HepG2 (cell line): ENCODE results near the gene UGT1A7. TPM values are rescaled to one million over a fixed set of nuclear protein-coding genes. Genes with fewer than 3 reads are reported as not detected.

Experiments used
- ARNTL ChIP-seq: sonication (generic); formaldehyde crosslinking; IDR thresholded peaks from 2 replicates; pipeline ENCODE4 v1.4.0; 2020; ENCODE audit warnings: mild to moderate bottlenecking, missing genetic modification reagents
- ATF7 ChIP-seq, 2 experiments: fragments of 450-650 bp in 1 of 2; sonication (generic) in 1 of 2; formaldehyde crosslinking in 1 of 2; IDR thresholded peaks; 2 replicates each; pipeline versions ENCODE4 v1.4.0 to v1.6.1; 2016 to 2020; ENCODE audit warnings: antibody characterized with exemption in 1 of 2, mild to moderate bottlenecking in 1 of 2, missing genetic modification reagents in 1 of 2
- CEBPB ChIP-seq: IDR thresholded peaks from 2 replicates; pipeline ENCODE4 v1.6.1; 2011; ENCODE audit warnings: low read depth, low read length, improper control_type of control experiment, borderline replicate concordance
- HNF1A ChIP-seq, 2 experiments: sonication (generic) in 1 of 2; formaldehyde crosslinking in 1 of 2; IDR thresholded peaks; 2 replicates each; pipeline versions ENCODE4 v1.4.0 to v1.6.1; 2016 to 2020; ENCODE audit warnings: borderline replicate concordance in 1 of 2, low read depth in 1 of 2, mild to moderate bottlenecking in 1 of 2, missing genetic modification reagents in 1 of 2
- HNRNPK ChIP-seq: fragments of 200-400 bp; formaldehyde crosslinking; IDR thresholded peaks from 2 replicates; pipeline ENCODE4 v1.6.1; 2018; ENCODE audit warnings: low read length, low read depth, moderate library complexity, mild to moderate bottlenecking; ENCODE audit not compliant: poor library complexity, severe bottlenecking
- KDM5B ChIP-seq: sonication (generic); formaldehyde crosslinking; IDR thresholded peaks from 2 replicates; pipeline ENCODE4 v1.4.0; 2020; ENCODE audit warnings: missing genetic modification reagents, mild to moderate bottlenecking, borderline replicate concordance
- KLF11 ChIP-seq: IDR thresholded peaks from 2 replicates; pipeline ENCODE4 v1.6.1; 2016; ENCODE audit warnings: missing compliant biosample characterization
- SAP130 ChIP-seq: IDR thresholded peaks from 2 replicates; pipeline ENCODE4 v1.6.1; 2016; ENCODE audit warnings: low read depth
- SP4 ChIP-seq: sonication (generic); formaldehyde crosslinking; IDR thresholded peaks from 2 replicates; pipeline ENCODE4 v1.8.1; 2023; ENCODE audit warnings: mild to moderate bottlenecking, missing genetic modification reagents
- ZNF17 ChIP-seq: sonication (generic); formaldehyde crosslinking; IDR thresholded peaks from 2 replicates; pipeline ENCODE4 v1.5.0; 2020; ENCODE audit warnings: mild to moderate bottlenecking, missing genetic modification reagents
- ZNF224 ChIP-seq: sonication (generic); formaldehyde crosslinking; IDR thresholded peaks from 2 replicates; pipeline ENCODE4 v1.5.0; 2020; ENCODE audit warnings: mild to moderate bottlenecking, missing genetic modification reagents
- ZNF317 ChIP-seq: sonication (generic); formaldehyde crosslinking; IDR thresholded peaks from 2 replicates; pipeline ENCODE4 v1.5.0; 2020; ENCODE audit warnings: mild to moderate bottlenecking, missing genetic modification reagents
- ZNF350 ChIP-seq: sonication (generic); formaldehyde crosslinking; IDR thresholded peaks from 2 replicates; pipeline ENCODE4 v1.4.0; 2020; ENCODE audit warnings: mild to moderate bottlenecking, low read depth, missing genetic modification reagents, borderline replicate concordance
- ZNF616 ChIP-seq: sonication (generic); formaldehyde crosslinking; IDR thresholded peaks from 2 replicates; pipeline ENCODE4 v1.5.0; 2020; ENCODE audit warnings: low read depth, mild to moderate bottlenecking, missing genetic modification reagents
- ZNF660 ChIP-seq: sonication (generic); formaldehyde crosslinking; IDR thresholded peaks from 2 replicates; pipeline ENCODE4 v1.5.1; 2020; ENCODE audit warnings: mild to moderate bottlenecking, low read depth, missing genetic modification reagents, borderline replicate concordance
- polyA plus RNA-seq, 8 experiments: library from polyadenylated mRNA; depleted of rRNA in 3 of 8; stranded (reverse) in 7 of 8; unstranded in 1 of 8; fragments of >200 nt; fragmentation: Illumina TruSeq in 4 of 8; extraction: Trizol in 4 of 8; gene quantifications; 2 replicates each; pipeline versions ENCODE4 v1.2.1 to v1.2.3, GENCODE V29; 2011 to 2016; ENCODE audit warnings: low read depth in 4 of 8, missing spikeins in 1 of 8, mixed read lengths in 1 of 8; ENCODE audit not compliant: insufficient read depth in 1 of 8
- total RNA-seq, 5 experiments: library from RNA; depleted of rRNA; stranded (reverse); fragments of >200 nt; fragmentation: Illumina TruSeq; extraction: Trizol; gene quantifications; 2 replicates each; pipeline ENCODE4 v1.2.3, GENCODE V29; 2016; ENCODE audit warnings: low read depth in 1 of 5
- TF ChIP-seq, protein P1 (sequence below): sonication (generic); formaldehyde crosslinking; IDR thresholded peaks from 2 replicates; pipeline ENCODE4 v1.5.1; 2020; ENCODE audit warnings: mild to moderate bottlenecking, missing genetic modification reagents, borderline replicate concordance
- TF ChIP-seq, protein P2 (sequence below): IDR thresholded peaks from 2 replicates; pipeline ENCODE4 v1.6.1; 2018; ENCODE audit warnings: missing genetic modification reagents
- TF ChIP-seq, protein P3 (sequence below): sonication (generic); formaldehyde crosslinking; IDR thresholded peaks from 2 replicates; pipeline ENCODE4 v1.4.0; 2020; ENCODE audit warnings: missing genetic modification reagents, borderline replicate concordance

The UGT1A7 gene
- total and polyA plus RNA-seq, 2 of the 13 experiments (the other 11 are each of a cell fraction or from before 2014, with no cell fraction given), result not detected

DNA sequence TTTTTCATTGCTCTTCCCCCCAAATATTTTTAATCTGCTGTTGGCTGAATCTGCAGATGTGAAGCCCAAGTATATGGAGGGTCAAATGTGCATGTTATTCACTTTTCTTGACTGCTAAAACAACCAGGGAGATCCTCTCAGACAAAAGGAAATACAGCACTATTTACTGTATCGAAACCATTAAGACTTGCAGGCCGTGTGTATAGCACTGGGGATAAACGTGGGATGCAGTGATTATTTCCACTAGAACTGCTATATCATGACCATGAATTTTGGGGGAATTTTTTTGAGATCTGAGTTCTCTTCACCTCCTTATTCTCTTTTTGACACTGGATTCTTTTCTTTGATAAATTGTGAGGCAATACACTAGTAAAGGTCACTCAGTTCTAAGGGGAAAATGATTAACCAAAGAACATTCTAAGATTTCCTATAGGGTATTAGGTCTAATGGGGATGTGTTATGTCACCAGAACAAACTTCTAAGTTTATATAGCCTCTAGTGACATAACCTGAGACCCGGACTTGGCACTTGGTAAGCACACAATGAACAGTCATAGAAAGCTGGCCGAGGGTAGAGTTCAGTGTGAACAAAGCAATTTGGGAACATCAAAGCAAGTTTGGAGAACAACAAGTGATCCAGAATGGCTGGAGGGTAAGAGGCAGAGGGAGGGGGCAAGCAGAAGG, 63.5 kb downstream of the UGT1A7 start (continued):
- peak; percentile 99 for TF ChIP-seq HNF1A (IDR thresholded peaks at IDR 0.05; ENCODE audit: low read depth)
- peak; percentile 99 for TF ChIP-seq HNF1A (CRISPR knock-in tag; IDR thresholded peaks at IDR 0.05; ENCODE audit: borderline replicate concordance)
- no peak for TF ChIP-seq KDM5B (CRISPR knock-in tag)
- TF ChIP-seq ATF7 (IDR thresholded peaks at IDR 0.05), result peak; percentile 81
- peak; percentile 91; the same call in 1 of the 2 replicates for TF ChIP-seq ATF7 (CRISPR knock-in tag; IDR thresholded peaks at IDR 0.05)
- TF ChIP-seq ZNF224, result no peak
- TF ChIP-seq HNRNPK, result no peak
- no peak for TF ChIP-seq ZNF17 (CRISPR knock-in tag)
- no peak for TF ChIP-seq ZNF660 (CRISPR knock-in tag)
- TF ChIP-seq, protein P1, sequence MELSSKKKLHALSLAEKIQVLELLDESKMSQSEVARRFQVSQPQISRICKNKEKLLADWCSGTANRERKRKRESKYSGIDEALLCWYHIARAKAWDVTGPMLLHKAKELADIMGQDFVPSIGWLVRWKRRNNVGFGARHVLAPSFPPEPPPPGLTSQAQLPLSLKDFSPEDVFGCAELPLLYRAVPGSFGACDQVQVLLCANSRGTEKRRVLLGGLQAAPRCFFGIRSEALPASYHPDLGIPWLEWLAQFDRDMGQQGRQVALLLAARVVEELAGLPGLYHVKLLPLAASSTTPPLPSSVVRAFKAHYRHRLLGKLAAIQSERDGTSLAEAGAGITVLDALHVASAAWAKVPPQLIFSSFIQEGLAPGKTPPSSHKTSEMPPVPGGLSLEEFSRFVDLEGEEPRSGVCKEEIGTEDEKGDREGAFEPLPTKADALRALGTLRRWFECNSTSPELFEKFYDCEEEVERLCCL (CRISPR knock-in tag), result 0 out of 2 replicates have a peak, but pooled peaks have one; percentile 72
- peak; percentile 87 for TF ChIP-seq SAP130 (CRISPR knock-in tag)
- no peak for TF ChIP-seq ZNF616 (CRISPR knock-in tag)
- peak; percentile 85 for TF ChIP-seq ZNF317
- TF ChIP-seq ZNF350 (CRISPR knock-in tag), result peak; percentile 40; the same call in 1 of the 2 replicates
- TF ChIP-seq, protein P2, sequence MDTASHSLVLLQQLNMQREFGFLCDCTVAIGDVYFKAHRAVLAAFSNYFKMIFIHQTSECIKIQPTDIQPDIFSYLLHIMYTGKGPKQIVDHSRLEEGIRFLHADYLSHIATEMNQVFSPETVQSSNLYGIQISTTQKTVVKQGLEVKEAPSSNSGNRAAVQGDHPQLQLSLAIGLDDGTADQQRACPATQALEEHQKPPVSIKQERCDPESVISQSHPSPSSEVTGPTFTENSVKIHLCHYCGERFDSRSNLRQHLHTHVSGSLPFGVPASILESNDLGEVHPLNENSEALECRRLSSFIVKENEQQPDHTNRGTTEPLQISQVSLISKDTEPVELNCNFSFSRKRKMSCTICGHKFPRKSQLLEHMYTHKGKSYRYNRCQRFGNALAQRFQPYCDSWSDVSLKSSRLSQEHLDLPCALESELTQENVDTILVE, result peak; percentile 82
- TF ChIP-seq KLF11 (CRISPR knock-in tag), result peak; percentile 74; the same call in 1 of the 2 replicates
- no peak; the same call in 1 of the 2 replicates for TF ChIP-seq SP4
- peak; percentile 73 for TF ChIP-seq CEBPB
- TF ChIP-seq ARNTL (CRISPR knock-in tag), result peak; percentile 95
- TF ChIP-seq, protein P3, sequence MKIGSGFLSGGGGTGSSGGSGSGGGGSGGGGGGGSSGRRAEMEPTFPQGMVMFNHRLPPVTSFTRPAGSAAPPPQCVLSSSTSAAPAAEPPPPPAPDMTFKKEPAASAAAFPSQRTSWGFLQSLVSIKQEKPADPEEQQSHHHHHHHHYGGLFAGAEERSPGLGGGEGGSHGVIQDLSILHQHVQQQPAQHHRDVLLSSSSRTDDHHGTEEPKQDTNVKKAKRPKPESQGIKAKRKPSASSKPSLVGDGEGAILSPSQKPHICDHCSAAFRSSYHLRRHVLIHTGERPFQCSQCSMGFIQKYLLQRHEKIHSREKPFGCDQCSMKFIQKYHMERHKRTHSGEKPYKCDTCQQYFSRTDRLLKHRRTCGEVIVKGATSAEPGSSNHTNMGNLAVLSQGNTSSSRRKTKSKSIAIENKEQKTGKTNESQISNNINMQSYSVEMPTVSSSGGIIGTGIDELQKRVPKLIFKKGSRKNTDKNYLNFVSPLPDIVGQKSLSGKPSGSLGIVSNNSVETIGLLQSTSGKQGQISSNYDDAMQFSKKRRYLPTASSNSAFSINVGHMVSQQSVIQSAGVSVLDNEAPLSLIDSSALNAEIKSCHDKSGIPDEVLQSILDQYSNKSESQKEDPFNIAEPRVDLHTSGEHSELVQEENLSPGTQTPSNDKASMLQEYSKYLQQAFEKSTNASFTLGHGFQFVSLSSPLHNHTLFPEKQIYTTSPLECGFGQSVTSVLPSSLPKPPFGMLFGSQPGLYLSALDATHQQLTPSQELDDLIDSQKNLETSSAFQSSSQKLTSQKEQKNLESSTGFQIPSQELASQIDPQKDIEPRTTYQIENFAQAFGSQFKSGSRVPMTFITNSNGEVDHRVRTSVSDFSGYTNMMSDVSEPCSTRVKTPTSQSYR, result peak; percentile 71; the same call in 1 of the 2 replicates
